HG03196 (cell line): ENCODE measurements around the gene SLC9A5.

ENCODE experiments used
- ATAC-seq: cut with Tn5 transposase; IDR thresholded peaks from one replicate; pipeline ENCODE4 v1.9.1; 2021; ENCODE audit not compliant: unreplicated experiment

The SLC9A5 gene

GRCh38 chr16:67255553-67256221, 6.9 kb downstream of the SLC9A5 start:
- no peak for ATAC-seq

GRCh38 chr16:67256701-67257230, 8.0 kb downstream of the SLC9A5 start:
- no peak for ATAC-seq

- no peak for ATAC-seq
Measured at GRCh38 chr16:67257486-67258160, 8.8 kb downstream of the SLC9A5 start.

GRCh38 chr16:67258161-67258835, 9.5 kb downstream of the SLC9A5 start:
- no peak for ATAC-seq

- ATAC-seq = no peak
Measured at GRCh38 chr16:67259705-67260104, 10.9 kb downstream of the SLC9A5 start.

- no peak for ATAC-seq
Measured at GRCh38 chr16:67260426-67261063, 11.8 kb downstream of the SLC9A5 start.

GRCh38 chr16:67263201-67263600, 14.4 kb downstream of the SLC9A5 start:
- no peak for ATAC-seq

GRCh38 chr16:67264277-67264676, 15.5 kb downstream of the SLC9A5 start:
- ATAC-seq = no peak

- ATAC-seq = no peak
Measured at GRCh38 chr16:67264866-67265265, 16.1 kb downstream of the SLC9A5 start.

- no peak for ATAC-seq
Measured at GRCh38 chr16:67265834-67266233, 17.1 kb downstream of the SLC9A5 start.

- ATAC-seq = no peak
Measured at GRCh38 chr16:67268136-67268579, 19.4 kb downstream of the SLC9A5 start.

- ATAC-seq = no peak
Measured at GRCh38 chr16:67269766-67270165, 21.0 kb downstream of the SLC9A5 start.

- ATAC-seq = no peak
Measured at GRCh38 chr16:67270931-67271338, 22.2 kb downstream of the SLC9A5 start.

- no peak for ATAC-seq
Measured at GRCh38 chr16:67271446-67271845, 22.7 kb downstream of the SLC9A5 start.

GRCh38 chr16:67275321-67275720, 26.5 kb downstream of the SLC9A5 start:
- no peak for ATAC-seq

GRCh38 chr16:67277294-67277998, 28.7 kb downstream of the SLC9A5 start:
- no peak for ATAC-seq

- no peak for ATAC-seq
Measured at GRCh38 chr16:67277999-67278772, 29.4 kb downstream of the SLC9A5 start.

GRCh38 chr16:67278773-67279295, 30.1 kb downstream of the SLC9A5 start:
- ATAC-seq = peak; percentile 32

GRCh38 chr16:67279296-67280089, 30.7 kb downstream of the SLC9A5 start, which contains the start of gene PLEKHG4:
Gene PLEKHG4, plus strand, starts transcription at chr16:67279532. Its CDS starts 513 bp downstream, at chr16:67280045.
- ATAC-seq = peak; percentile 51
